Measurements from ENCODE around the gene CPN2.
A peak's percentile ranks its signal among the peaks of the same experiment; 100 is the strongest.

The CPN2 gene

GRCh38 chr3:194351080-194351672 is at the start of gene CPN2:
Gene CPN2 (minus strand): TSS chr3:194351328. CDS start chr3:194342702, 8,626 bp downstream.
- H3K9me3 ChIP-seq (ENCODE audit: control insufficient read depth, low read length): no peaks in the 10 kb centered on the region
- peaks cover 3% of the 10 kb centered on the region for H3K4me1 ChIP-seq (ENCODE audit: control insufficient read depth, insufficient read depth, low read length)
- H3K36me3 ChIP-seq (ENCODE audit: control insufficient read depth, insufficient read depth, low read length, severe bottlenecking): no peaks in the 10 kb centered on the region
- no peak within 1 kb of the TSS for H3K4me3 ChIP-seq (ENCODE audit: low read length)
- DNase-seq (ENCODE audit: low read depth): no peak
- H3K9ac ChIP-seq (ENCODE audit: low read length): no peak within 1 kb of the TSS
- H3K27me3 ChIP-seq (replicated peaks; ENCODE audit: control insufficient read depth, insufficient read depth, low read length): no peaks in the 10 kb centered on the region

GRCh38 chr3:194399874-194400411 is 48.8 kb upstream of the CPN2 start:
- no peak for DNase-seq (ENCODE audit: low read depth)
- H3K9me3 ChIP-seq (ENCODE audit: control insufficient read depth, low read length): no peaks in the 10 kb centered on the region
- peaks cover 16% of the 10 kb centered on the region for H3K27me3 ChIP-seq (replicated peaks; ENCODE audit: control insufficient read depth, insufficient read depth, low read length)

GRCh38 chr3:194399166-194399565 is 48.0 kb upstream of the CPN2 start, which contains the start of gene GP5:
Gene GP5 (minus strand): TSS chr3:194399266. CDS start chr3:194398282, 984 bp downstream.
- Histone ChIP-seq H3K4me1 (ENCODE audit: control insufficient read depth, insufficient read depth, low read length) (peaks cover 7% of the 10 kb centered on the region), H3K9me3 (ENCODE audit: control insufficient read depth, low read length) (no peaks in the 10 kb centered on the region), H3K9ac (ENCODE audit: low read length) (no peak within 1 kb of the TSS), H3K27me3 (replicated peaks; ENCODE audit: control insufficient read depth, insufficient read depth, low read length) (peaks cover 16% of the 10 kb centered on the region), H3K36me3 (ENCODE audit: control insufficient read depth, insufficient read depth, low read length, severe bottlenecking) (peaks cover 22% of the 10 kb centered on the region), H3K4me3 (ENCODE audit: low read length) (peak within 1 kb of the TSS; percentile 28)
- no peak for DNase-seq (ENCODE audit: low read depth)

More at GRCh38 chr3:194399874-194400411, 48.8 kb upstream of the CPN2 start:
- Histone ChIP-seq H3K36me3 (ENCODE audit: control insufficient read depth, insufficient read depth, low read length, severe bottlenecking) (peaks cover 27% of the 10 kb centered on the region), H3K4me3 (ENCODE audit: low read length) (no peak overlapping the region), H3K4me1 (ENCODE audit: control insufficient read depth, insufficient read depth, low read length) (peaks cover 7% of the 10 kb centered on the region), H3K9ac (ENCODE audit: low read length) (no peak overlapping the region)

GRCh38 chr3:194397757-194398312 is 46.7 kb upstream of the CPN2 start:
- Histone ChIP-seq H3K27me3 (replicated peaks; ENCODE audit: control insufficient read depth, insufficient read depth, low read length) (peaks cover 16% of the 10 kb centered on the region), H3K4me3 (ENCODE audit: low read length) (peak overlapping the region; percentile 28), H3K4me1 (ENCODE audit: control insufficient read depth, insufficient read depth, low read length) (peaks cover 7% of the 10 kb centered on the region), H3K9me3 (ENCODE audit: control insufficient read depth, low read length) (no peaks in the 10 kb centered on the region), H3K9ac (ENCODE audit: low read length) (no peak overlapping the region), H3K36me3 (ENCODE audit: control insufficient read depth, insufficient read depth, low read length, severe bottlenecking) (peaks cover 9% of the 10 kb centered on the region)
- no peak for DNase-seq (ENCODE audit: low read depth)

- no peak overlapping the region for H3K9ac ChIP-seq (ENCODE audit: low read length)
- peaks cover 19% of the 10 kb centered on the region for H3K27me3 ChIP-seq (replicated peaks; ENCODE audit: control insufficient read depth, insufficient read depth, low read length)
- H3K4me3 ChIP-seq (ENCODE audit: low read length): peak overlapping the region; percentile 50
- no peak for DNase-seq (ENCODE audit: low read depth)
- H3K9me3 ChIP-seq (ENCODE audit: control insufficient read depth, low read length): no peaks in the 10 kb centered on the region
- peaks cover 4% of the 10 kb centered on the region for H3K36me3 ChIP-seq (ENCODE audit: control insufficient read depth, insufficient read depth, low read length, severe bottlenecking)
- peaks cover 7% of the 10 kb centered on the region for H3K4me1 ChIP-seq (ENCODE audit: control insufficient read depth, insufficient read depth, low read length)
Measured at GRCh38 chr3:194396859-194397756, 46.0 kb upstream of the CPN2 start.

- peaks cover 4% of the 10 kb centered on the region for H3K36me3 ChIP-seq (ENCODE audit: control insufficient read depth, insufficient read depth, low read length, severe bottlenecking)
- no peak overlapping the region for H3K9ac ChIP-seq (ENCODE audit: low read length)
- peaks cover 19% of the 10 kb centered on the region for H3K27me3 ChIP-seq (replicated peaks; ENCODE audit: control insufficient read depth, insufficient read depth, low read length)
- peaks cover 7% of the 10 kb centered on the region for H3K4me1 ChIP-seq (ENCODE audit: control insufficient read depth, insufficient read depth, low read length)
- H3K9me3 ChIP-seq (ENCODE audit: control insufficient read depth, low read length): no peaks in the 10 kb centered on the region
- H3K4me3 ChIP-seq (ENCODE audit: low read length): peak overlapping the region; percentile 50
- DNase-seq (ENCODE audit: low read depth): no peak
Measured at GRCh38 chr3:194396539-194396858, 45.4 kb upstream of the CPN2 start.

GRCh38 chr3:194395778-194396538 is 44.8 kb upstream of the CPN2 start:
- H3K9me3 ChIP-seq (ENCODE audit: control insufficient read depth, low read length): peaks cover 5% of the 10 kb centered on the region

GRCh38 chr3:194395212-194395611 is 44.1 kb upstream of the CPN2 start:
- H3K4me1 ChIP-seq (ENCODE audit: control insufficient read depth, insufficient read depth, low read length): peaks cover 7% of the 10 kb centered on the region
- peaks cover 27% of the 10 kb centered on the region for H3K27me3 ChIP-seq (replicated peaks; ENCODE audit: control insufficient read depth, insufficient read depth, low read length)
- H3K4me3 ChIP-seq (ENCODE audit: low read length): no peak overlapping the region
- peak; percentile 21 for DNase-seq (ENCODE audit: low read depth)
- H3K36me3 ChIP-seq (ENCODE audit: control insufficient read depth, insufficient read depth, low read length, severe bottlenecking): no peaks in the 10 kb centered on the region
- H3K9ac ChIP-seq (ENCODE audit: low read length): no peak overlapping the region
- H3K9me3 ChIP-seq (ENCODE audit: control insufficient read depth, low read length): peaks cover 12% of the 10 kb centered on the region

More at GRCh38 chr3:194395778-194396538, 44.8 kb upstream of the CPN2 start:
- Histone ChIP-seq H3K4me3 (ENCODE audit: low read length) (peak overlapping the region; percentile 50), H3K9ac (ENCODE audit: low read length) (no peak overlapping the region), H3K4me1 (ENCODE audit: control insufficient read depth, insufficient read depth, low read length) (peaks cover 7% of the 10 kb centered on the region), H3K36me3 (ENCODE audit: control insufficient read depth, insufficient read depth, low read length, severe bottlenecking) (no peaks in the 10 kb centered on the region), H3K27me3 (replicated peaks; ENCODE audit: control insufficient read depth, insufficient read depth, low read length) (peaks cover 20% of the 10 kb centered on the region)
- peak; percentile 43 for DNase-seq (ENCODE audit: low read depth)

GRCh38 chr3:194392576-194392975 is 41.4 kb upstream of the CPN2 start:
- H3K9me3 ChIP-seq (ENCODE audit: control insufficient read depth, low read length): peaks cover 16% of the 10 kb centered on the region
- no peak for DNase-seq (ENCODE audit: low read depth)
- peaks cover 21% of the 10 kb centered on the region for H3K27me3 ChIP-seq (replicated peaks; ENCODE audit: control insufficient read depth, insufficient read depth, low read length)
- H3K9ac ChIP-seq (ENCODE audit: low read length): no peak overlapping the region
- no peaks in the 10 kb centered on the region for H3K36me3 ChIP-seq (ENCODE audit: control insufficient read depth, insufficient read depth, low read length, severe bottlenecking)
- H3K4me1 ChIP-seq (ENCODE audit: control insufficient read depth, insufficient read depth, low read length): peaks cover 7% of the 10 kb centered on the region
- no peak overlapping the region for H3K4me3 ChIP-seq (ENCODE audit: low read length)

- no peak for DNase-seq (ENCODE audit: low read depth)
- no peak overlapping the region for H3K9ac ChIP-seq (ENCODE audit: low read length)
- H3K4me3 ChIP-seq (ENCODE audit: low read length): no peak overlapping the region
- no peaks in the 10 kb centered on the region for H3K36me3 ChIP-seq (ENCODE audit: control insufficient read depth, insufficient read depth, low read length, severe bottlenecking)
- peaks cover 5% of the 10 kb centered on the region for H3K4me1 ChIP-seq (ENCODE audit: control insufficient read depth, insufficient read depth, low read length)
- peaks cover 29% of the 10 kb centered on the region for H3K27me3 ChIP-seq (replicated peaks; ENCODE audit: control insufficient read depth, insufficient read depth, low read length)
- H3K9me3 ChIP-seq (ENCODE audit: control insufficient read depth, low read length): peaks cover 16% of the 10 kb centered on the region
Measured at GRCh38 chr3:194390835-194391234, 39.7 kb upstream of the CPN2 start.
